Left colon (tissue), 2 donors: ENCODE data around the gene YWHAG. TPM values are rescaled to one million over a fixed set of nuclear protein-coding genes. Genes with fewer than 3 reads are reported as not detected.
"Not testable (repeated sequence)": the region's sequence is repeated elsewhere in the genome, so short reads cannot be mapped to it uniquely, and the experiment has no call there.

ENCODE experiments used
- ATAC-seq: fragments of 200-7000 bp; cut with Tn5 transposase; one replicate; pipeline ENCODE4 v1.9.1; 2020; ENCODE audit warnings: mild to moderate bottlenecking, moderate library complexity
- DNase-seq, 2 donors: peaks; one replicate each; pipeline ENCODE4 v3.0.0-alpha.2; 2020
- intact Hi-C, 2 donors: fragments of 100-400 bp; cut with DNase I in 1 of 2; cut with micrococcal nuclease in 1 of 2; formaldehyde crosslinking; loops; one replicate each; pipeline versions ENCODE4 v1.11.2 to v1.14.0; 2022; cut with DNase I, micrococcal nuclease
- long read RNA-seq: library from polyadenylated mRNA; unstranded; transcript quantifications from one replicate; pipeline ENCODE4 v2.0.0, GENCODE V29; 2021
- total RNA-seq, 2 donors: library from RNA; stranded (reverse); fragmentation: NEBNext Ultra II Directional; extraction: Animal tissue kit (Norgen Biotek cat#: 25700); gene quantifications; one replicate each; pipeline ENCODE4 v1.2.1, GENCODE V29; 2021
- donor health status: DM: no; HTN: no; CAD: no.
- donor health status: DM: yes; HTN: yes; CAD: no.

YWHAG gene
- 100 to 1,000 TPM in 1 of 2 donors, 10 to 100 TPM in 1; 83.3 to 106 TPM for total RNA-seq
- long read RNA-seq, partial matches to known transcripts = 0 of 6 reads
- long read RNA-seq, other reads (novel, unspliced or antisense) = 5 of 6 reads

GRCh38 chr7:76358481-76359110 lies at the start of gene YWHAG:
TSS of gene YWHAG (minus strand) at chr7:76358991. CDS start at chr7:76358808, 183 bp downstream.
- intact Hi-C loops = no loop called here
- ATAC-seq = peak; percentile 87
- peak; percentile 82 to 94 for DNase-seq

DNA sequence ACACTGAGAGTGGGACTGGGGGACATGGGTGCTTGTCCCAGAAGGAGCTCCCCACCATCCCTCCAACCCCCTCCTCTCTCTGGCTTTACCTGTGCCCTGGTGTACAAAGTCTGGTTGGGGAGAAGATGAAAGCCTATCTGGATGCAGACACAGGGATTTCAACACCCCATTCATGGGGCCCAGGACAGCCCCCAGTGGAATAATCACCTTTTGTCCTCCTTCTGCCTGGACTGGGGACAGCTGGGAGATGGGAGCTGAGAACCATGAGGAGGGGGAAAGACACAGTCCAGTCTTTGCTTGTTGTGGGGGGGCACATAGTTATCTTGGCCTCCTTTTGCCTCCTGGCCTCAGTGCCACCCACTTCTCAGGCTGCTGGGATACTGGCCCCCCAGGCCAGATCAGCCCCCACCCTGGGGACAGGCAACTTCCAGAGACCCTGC lies 49.4 kb upstream of the YWHAG start:
- DNase-seq (no peak), ATAC-seq (no peak)
- intact Hi-C loops = no loop called here

- no peak for ATAC-seq
Measured at GRCh38 chr7:76407718-76408117, 48.9 kb upstream of the YWHAG start.

GRCh38 chr7:76405738-76406137 lies 46.9 kb upstream of the YWHAG start:
- intact Hi-C loops = no loop called here
- DNase-seq (no peak), ATAC-seq (no peak)

More at GRCh38 chr7:76407718-76408117, 48.9 kb upstream of the YWHAG start:
- no peak for DNase-seq
- intact Hi-C loops = no loop called here

DNA sequence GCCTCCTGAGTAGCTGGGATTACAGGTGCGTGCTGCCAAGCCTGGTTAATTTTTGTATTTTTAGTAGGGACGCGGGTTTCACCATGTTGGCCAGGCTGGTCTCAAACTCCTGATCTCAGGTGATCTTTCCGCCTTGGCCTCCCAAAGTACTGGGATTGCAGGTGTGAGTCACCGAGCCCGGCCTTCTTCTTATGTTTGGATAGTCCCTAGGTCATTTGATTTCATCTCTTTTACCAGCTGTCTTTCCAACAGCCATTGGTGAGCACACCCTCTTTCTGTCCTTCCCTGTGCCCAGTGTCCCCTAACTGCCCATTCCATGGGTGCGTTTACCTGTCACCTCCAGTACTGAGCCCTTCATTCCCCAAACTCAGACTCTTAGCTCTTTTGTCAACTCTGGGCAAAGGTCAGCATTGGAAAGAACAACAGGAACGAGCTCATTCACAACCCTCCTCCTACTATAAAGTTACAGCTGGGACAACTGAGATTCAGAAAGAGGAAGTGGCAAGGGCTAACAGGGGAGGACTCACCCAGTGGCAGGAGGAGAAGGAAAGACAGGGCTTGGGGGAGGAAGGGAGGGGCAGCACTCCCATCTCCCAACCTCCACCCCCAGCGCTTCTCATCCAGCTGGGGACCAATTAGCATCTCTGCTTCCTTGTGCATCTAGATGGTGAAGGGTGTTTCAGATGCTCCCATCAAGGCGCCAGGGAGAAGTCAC lies 45.1 kb upstream of the YWHAG start:
- ATAC-seq = peak; percentile 94
- intact Hi-C loops = no loop called here
- peak; percentile 48 to 73 for DNase-seq

DNA sequence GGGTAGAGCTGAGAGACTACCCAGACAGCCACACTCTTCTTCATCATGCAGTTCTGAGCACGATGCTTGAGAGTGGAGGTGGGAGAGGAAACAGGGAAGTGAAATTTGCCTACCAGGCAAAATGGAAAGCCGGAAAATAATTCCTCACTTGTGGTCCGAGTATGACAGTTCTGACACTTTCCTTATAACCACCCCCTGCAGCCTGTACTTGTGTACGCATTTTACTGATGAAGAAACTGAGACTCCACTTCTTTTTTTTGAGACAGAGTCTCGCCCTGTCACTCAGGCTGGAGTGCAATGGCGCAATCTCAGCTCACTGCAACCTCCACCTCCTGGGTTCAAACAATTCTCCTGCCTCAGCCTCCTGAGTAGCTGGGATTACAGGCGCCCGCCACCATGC lies 44.3 kb upstream of the YWHAG start:
- intact Hi-C loops = not testable (repeated sequence)

GRCh38 chr7:76400248-76400647 lies 41.5 kb upstream of the YWHAG start:
- intact Hi-C loops = no loop called here
- ATAC-seq (no peak), DNase-seq (no peak)

More for the DNA sequence above, 44.3 kb upstream of the YWHAG start:
- DNase-seq, ATAC-seq: not testable (repeated sequence)

DNA sequence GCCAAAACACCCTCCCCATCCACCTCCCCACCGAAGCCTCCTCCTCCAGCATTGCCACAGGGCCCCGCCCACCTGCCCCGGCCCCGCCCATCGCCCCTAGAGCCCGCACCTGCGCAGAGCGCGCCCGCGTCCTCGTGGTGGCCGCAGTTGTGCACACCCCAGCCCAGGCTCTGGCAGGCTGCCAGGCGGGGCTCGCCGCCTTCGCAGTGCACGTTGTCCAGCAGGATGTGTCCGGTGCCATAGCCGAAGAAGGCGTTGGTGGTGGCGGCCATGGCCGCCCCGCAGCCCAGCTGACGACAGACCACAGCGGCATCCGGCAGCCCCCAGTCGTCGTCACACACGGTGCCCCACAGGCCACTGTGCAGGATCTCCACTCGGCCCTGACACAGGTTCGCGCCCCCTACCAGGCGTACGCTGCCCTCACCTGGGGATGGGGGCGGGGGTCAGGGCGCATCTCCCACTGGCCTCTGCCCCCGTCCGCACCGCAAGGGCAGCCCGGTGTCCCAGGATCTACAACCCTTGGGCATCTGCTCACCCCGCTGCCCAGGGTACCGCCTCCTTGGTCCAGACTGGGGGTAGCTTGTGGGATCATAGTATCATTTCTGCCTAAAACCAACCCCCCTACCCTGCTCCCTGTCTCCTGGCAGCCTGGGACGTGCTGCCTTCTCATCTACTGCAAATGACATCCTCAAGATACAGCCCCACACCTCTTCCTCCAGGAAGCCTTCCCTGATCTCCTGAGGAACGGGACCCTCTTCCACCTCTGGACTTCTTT lies 38.8 kb upstream of the YWHAG start:
- DNase-seq (peak; percentile 85 to 90), ATAC-seq (peak; percentile 65)
- intact Hi-C loops = no loop called here

GRCh38 chr7:76396864-76397263 lies 38.1 kb upstream of the YWHAG start:
- DNase-seq = no peak
- ATAC-seq = no peak
- intact Hi-C loops = no loop called here

GRCh38 chr7:76395965-76396726 lies 37.4 kb upstream of the YWHAG start:
- DNase-seq (no peak), ATAC-seq (no peak)
- intact Hi-C loops = no loop called here

DNA sequence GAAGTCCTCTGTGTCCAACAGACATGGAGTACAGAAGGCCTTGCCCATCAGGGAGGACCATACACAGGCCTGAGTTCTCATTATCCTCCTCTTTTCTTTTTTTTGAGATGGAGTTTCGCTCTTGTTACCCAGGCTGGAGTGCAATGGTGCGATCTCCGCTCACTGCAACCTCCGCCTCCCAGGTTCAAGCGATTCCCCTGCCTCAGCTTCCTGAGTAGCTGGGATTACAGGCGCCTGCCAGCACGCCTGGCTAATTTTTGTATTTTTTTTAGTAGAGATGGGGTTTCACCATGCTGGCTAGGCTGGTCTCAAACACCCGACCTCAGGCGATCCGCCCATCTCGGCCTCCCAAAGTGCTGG lies 36.8 kb upstream of the YWHAG start:
- intact Hi-C loops = not testable (repeated sequence)

GRCh38 chr7:76394957-76395356 lies 36.2 kb upstream of the YWHAG start:
- no peak for ATAC-seq
- no peak for DNase-seq
- intact Hi-C loops = no loop called here

More for the DNA sequence above, 36.8 kb upstream of the YWHAG start:
- not testable (repeated sequence) for DNase-seq, ATAC-seq

DNA sequence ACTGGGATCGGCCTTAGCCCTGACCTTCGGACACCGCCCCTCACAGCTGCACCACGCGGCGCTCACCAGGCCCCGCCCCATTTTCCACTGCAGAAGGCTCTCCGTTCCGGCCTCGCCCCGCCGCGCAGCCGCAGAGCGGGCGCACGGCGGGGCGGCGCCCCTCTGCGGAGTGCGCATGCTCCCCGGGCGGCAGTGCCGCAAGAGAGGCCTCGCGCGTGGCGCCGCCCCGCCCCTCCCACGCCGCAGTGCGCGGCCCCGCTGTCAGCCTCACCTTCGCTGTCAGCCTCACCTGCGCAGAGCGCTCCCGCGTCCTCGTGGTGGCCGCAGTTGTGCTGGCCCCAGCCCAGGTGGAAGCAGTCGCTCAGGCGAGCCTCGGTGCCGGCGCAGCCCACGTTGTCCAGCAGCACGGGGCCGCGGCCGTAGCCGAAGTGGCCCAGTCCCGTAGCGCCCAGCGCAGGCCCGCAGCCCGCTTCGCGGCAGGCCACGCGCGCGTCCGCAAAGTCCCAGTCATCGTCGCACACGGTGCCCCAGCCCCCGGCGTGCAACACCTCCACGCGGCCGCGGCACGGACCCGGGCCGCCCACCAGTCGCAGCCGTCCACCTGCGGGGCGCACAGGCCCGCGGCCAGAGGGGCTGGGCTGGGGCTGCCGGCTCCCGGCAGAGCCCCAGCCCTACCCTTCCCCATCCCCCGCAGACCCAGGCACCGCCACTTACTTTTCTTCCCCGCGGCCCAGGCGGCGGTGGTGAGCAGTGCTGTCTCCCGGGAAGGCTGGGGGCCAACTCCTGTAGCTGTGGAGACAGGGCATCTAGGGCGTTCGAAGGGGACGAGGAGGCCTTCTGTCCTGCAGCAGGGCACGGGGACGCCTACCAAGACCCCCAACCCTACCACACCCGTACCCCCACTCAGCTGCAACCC lies 34.6 kb upstream of the YWHAG start:
- intact Hi-C loops = no loop called here
- ATAC-seq = peak; percentile 85

DNA sequence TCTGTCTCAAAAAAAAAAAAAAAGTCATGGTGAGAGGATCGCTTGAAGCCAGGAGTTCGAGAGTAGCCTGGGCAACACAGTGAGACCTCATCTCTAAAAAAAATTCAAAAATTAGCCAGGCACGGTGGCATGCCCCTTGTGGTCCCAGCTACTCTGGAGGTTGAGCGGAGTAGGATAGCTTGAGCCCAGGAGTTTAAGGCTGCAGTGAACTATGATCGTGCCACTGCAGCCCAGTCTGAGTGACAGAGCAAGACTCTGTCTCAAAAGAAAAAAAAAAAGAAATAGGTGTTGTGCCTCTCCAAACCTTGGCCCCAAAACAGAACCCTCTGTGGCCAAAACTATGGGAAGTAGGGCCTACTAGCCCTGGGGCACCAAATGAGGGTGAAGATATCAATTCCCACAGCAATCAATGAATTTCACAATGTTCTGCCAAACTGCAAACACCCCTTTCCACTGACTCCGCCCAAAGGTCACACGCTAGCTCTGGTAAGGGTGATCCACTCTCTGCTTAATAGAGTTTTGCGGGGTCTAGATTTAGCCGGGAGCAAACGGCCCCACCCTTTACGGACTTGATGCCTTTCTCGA lies 33.8 kb upstream of the YWHAG start:
- DNase-seq (no peak), ATAC-seq (peak; percentile 6)
- intact Hi-C loops = no loop called here

More for the DNA sequence above, 34.6 kb upstream of the YWHAG start:
- DNase-seq = peak; percentile 97

- intact Hi-C loops = no loop called here
- ATAC-seq (no peak), DNase-seq (no peak)
Measured at GRCh38 chr7:76390092-76390491, 31.3 kb upstream of the YWHAG start.

- intact Hi-C loops = not testable (repeated sequence)
- ATAC-seq = peak; percentile 65
Measured at GRCh38 chr7:76387789-76388188, 29.0 kb upstream of the YWHAG start.

GRCh38 chr7:76386691-76387260 lies 28.0 kb upstream of the YWHAG start:
- DNase-seq (no peak), ATAC-seq (no peak)
- intact Hi-C loops = no loop called here

More at GRCh38 chr7:76387789-76388188, 29.0 kb upstream of the YWHAG start:
- DNase-seq = not testable (repeated sequence)
